ENCODE data around the gene PTBP3. TPM values are rescaled to one million over a fixed set of nuclear protein-coding genes. Genes with fewer than 3 reads are reported as not detected.
A peak's percentile ranks its signal among the peaks of the same experiment; 100 is the strongest.

PTBP3 gene
- total and polyA plus RNA-seq, 2 experiments from 2014 or later: 14.7 to 26.5 TPM

DNA sequence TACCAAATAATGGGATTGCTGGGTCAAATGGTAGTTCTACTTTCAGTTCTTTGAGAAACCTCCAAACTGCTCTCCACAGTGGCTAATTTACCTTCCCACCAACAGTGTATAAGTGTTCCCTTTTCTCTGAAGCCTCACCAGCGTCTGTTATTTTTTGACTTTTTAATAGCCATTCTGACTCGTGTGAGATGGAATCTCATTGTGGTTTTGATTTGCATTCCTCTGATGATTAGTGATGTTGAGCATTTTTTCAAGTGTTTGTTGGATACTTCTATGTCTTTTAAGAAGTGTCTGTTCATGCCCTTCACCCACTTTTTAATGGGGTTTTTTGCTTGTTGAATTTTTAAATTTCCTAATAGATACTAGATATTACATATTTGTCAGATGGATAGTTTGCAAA lies 129.9 kb downstream of the PTBP3 start:
- DNase-seq: peak; percentile 66
- TF ChIP-seq EZH2 (IDR thresholded peaks at IDR 0.05; ENCODE audit: insufficient read depth, poor library complexity, severe bottlenecking): no peak
- no peak for TF ChIP-seq EZH2phosphoT487 (IDR thresholded peaks at IDR 0.05; ENCODE audit: insufficient read depth, low read depth)
- Histone ChIP-seq H4K20me1 (ENCODE audit: insufficient read depth) (no peaks in the 10 kb centered on the region), H3K36me3 (ENCODE audit: low read depth) (peaks cover 22% of the 10 kb centered on the region), H3K27me3 (replicated peaks; ENCODE audit: insufficient read depth) (no peaks in the 10 kb centered on the region), H3K9me2 (ENCODE audit: insufficient read depth) (0 out of 2 replicates have a peak, but pooled peaks cover 4% of the 10 kb centered on the region), H3K4me1 (ENCODE audit: insufficient read depth) (peaks cover 13% of the 10 kb centered on the region), H3K9me3 (ENCODE audit: low read depth) (no peaks in the 10 kb centered on the region), H3K4me3 (no peak overlapping the region), H3K27ac (peak overlapping the region; percentile 9; the same call in 1 of the 2 replicates), H3K79me2 (ENCODE audit: insufficient read depth) (no peaks in the 10 kb centered on the region), H3K9ac (no peak overlapping the region), H3K4me2 (ENCODE audit: unreplicated experiment) (peak overlapping the region; percentile 64), H2AFZ (no peak overlapping the region), H3F3A (ENCODE audit: insufficient read depth) (peaks cover 11% of the 10 kb centered on the region)
- 0 to 2% methylated on average over 2 of the region's 2 CpGs for WGBS, 2 experiments (ENCODE audit: low coverage in 1 of 2, low lambda C conversion rate in 2 of 2, missing lambda C conversion rate in 2 of 2)
- in situ Hi-C loops (cut with MboI): no loop called here

DNA sequence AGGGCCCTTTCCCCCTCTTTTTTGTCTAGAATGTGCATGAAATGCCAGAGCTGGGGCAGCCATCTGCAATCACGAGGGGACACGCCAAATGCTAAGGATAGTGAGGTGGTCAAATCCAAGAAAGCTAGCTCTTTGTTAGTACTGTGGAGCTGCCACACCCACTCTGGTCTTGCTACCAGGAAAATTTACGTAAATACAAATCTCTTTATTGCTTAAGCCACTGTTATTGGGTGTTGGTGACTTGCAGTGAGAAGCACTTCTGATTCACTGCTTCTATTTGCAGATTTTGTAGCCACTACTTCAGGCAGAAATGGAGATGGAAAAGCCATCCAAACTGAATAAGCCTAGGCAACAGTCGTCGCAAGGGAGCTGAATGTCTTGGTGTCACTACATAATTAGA lies 132.7 kb downstream of the PTBP3 start:
- Histone ChIP-seq H3K4me3 (no peak overlapping the region), H3K36me3 (ENCODE audit: low read depth) (no peaks in the 10 kb centered on the region), H3K9ac (no peak overlapping the region), H4K20me1 (ENCODE audit: insufficient read depth) (no peaks in the 10 kb centered on the region), H3K27ac (no peak overlapping the region), H3K4me2 (ENCODE audit: unreplicated experiment) (no peak overlapping the region), H3K79me2 (ENCODE audit: insufficient read depth) (no peaks in the 10 kb centered on the region), H3K27me3 (replicated peaks; ENCODE audit: insufficient read depth) (no peaks in the 10 kb centered on the region), H2AFZ (no peak overlapping the region), H3K4me1 (ENCODE audit: insufficient read depth) (peaks cover 13% of the 10 kb centered on the region), H3K9me2 (ENCODE audit: insufficient read depth) (0 out of 2 replicates have a peak, but pooled peaks cover 4% of the 10 kb centered on the region), H3K9me3 (ENCODE audit: low read depth) (no peaks in the 10 kb centered on the region), H3F3A (ENCODE audit: insufficient read depth) (peaks cover 11% of the 10 kb centered on the region)
- DNase-seq: peak; percentile 17
- in situ Hi-C loops (cut with MboI): no loop called here
- TF ChIP-seq EZH2phosphoT487 (IDR thresholded peaks at IDR 0.05; ENCODE audit: insufficient read depth, low read depth): no peak
- TF ChIP-seq EZH2 (IDR thresholded peaks at IDR 0.05; ENCODE audit: insufficient read depth, poor library complexity, severe bottlenecking): no peak
- 83 to 86% methylated on average over 5 of the region's 5 CpGs for WGBS, 2 experiments (ENCODE audit: low coverage in 1 of 2, low lambda C conversion rate in 2 of 2, missing lambda C conversion rate in 2 of 2)

DNA sequence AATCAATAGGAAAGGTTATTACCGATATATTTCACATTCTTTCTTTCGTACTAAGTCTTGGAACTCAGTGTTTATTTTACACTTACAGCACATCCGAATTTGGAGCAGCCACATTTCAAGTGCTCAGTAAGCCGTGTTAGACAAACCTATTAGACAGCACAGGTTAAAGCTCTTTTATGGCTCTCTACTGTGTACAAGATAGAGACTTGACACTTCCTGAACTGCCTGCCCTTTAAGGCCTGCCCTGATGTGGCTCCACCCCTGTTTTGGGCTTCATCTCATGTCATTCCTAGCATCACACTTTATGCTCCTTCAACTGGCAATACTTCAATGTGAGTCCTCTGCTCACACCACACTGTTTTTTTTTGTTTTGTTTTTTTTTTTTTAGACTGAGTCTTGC lies 134.8 kb downstream of the PTBP3 start:
- Histone ChIP-seq H2AFZ (no peak overlapping the region), H3K9me3 (ENCODE audit: low read depth) (no peaks in the 10 kb centered on the region), H3K27ac (no peak overlapping the region), H3K36me3 (ENCODE audit: low read depth) (no peaks in the 10 kb centered on the region), H3F3A (ENCODE audit: insufficient read depth) (peaks cover under 1% of the 10 kb centered on the region; the same call in 1 of the 2 replicates), H3K9me2 (ENCODE audit: insufficient read depth) (0 out of 2 replicates have a peak, but pooled peaks cover 4% of the 10 kb centered on the region), H3K4me1 (ENCODE audit: insufficient read depth) (peaks cover 7% of the 10 kb centered on the region), H3K27me3 (replicated peaks; ENCODE audit: insufficient read depth) (no peaks in the 10 kb centered on the region), H3K4me2 (ENCODE audit: unreplicated experiment) (no peak overlapping the region), H3K4me3 (no peak overlapping the region), H3K79me2 (ENCODE audit: insufficient read depth) (no peaks in the 10 kb centered on the region), H3K9ac (no peak overlapping the region), H4K20me1 (ENCODE audit: insufficient read depth) (no peaks in the 10 kb centered on the region)
- no peak for DNase-seq
- 65% methylated on average over 4 of the region's 4 CpGs for WGBS, 2 experiments (ENCODE audit: low coverage in 1 of 2, low lambda C conversion rate in 2 of 2, missing lambda C conversion rate in 2 of 2)
- no peak for TF ChIP-seq EZH2phosphoT487 (IDR thresholded peaks at IDR 0.05; ENCODE audit: insufficient read depth, low read depth)
- no peak for TF ChIP-seq EZH2 (IDR thresholded peaks at IDR 0.05; ENCODE audit: insufficient read depth, poor library complexity, severe bottlenecking)
- in situ Hi-C loops (cut with MboI): no loop called here

DNA sequence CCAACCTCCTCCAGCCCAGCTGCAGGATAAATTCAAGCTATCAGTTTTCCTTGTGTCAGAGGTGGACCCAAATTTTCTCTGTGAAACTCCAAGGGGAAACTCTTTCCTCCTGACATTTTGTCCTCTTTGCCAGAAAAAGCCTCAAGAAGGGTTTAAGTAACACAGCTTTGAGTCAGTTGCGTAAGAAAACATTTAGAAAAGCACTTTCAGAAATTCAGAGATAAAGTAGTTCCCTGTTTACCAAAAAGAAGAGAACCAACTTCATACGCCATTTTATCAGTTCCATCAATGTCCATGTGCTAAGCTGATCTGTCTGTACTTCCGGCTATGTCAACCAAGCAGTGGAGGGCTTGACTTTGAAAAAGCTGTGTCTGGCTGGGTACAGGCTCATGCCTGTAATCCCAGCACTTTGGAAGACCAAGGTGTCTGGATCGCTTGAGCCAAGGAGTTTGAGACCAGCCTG lies 138.4 kb downstream of the PTBP3 start:
- Histone ChIP-seq H3F3A (ENCODE audit: insufficient read depth) (no peaks in the 10 kb centered on the region), H3K27ac (no peak overlapping the region), H3K79me2 (ENCODE audit: insufficient read depth) (no peaks in the 10 kb centered on the region), H3K9ac (no peak overlapping the region), H3K4me1 (ENCODE audit: insufficient read depth) (no peaks in the 10 kb centered on the region; the same call in 1 of the 2 replicates), H4K20me1 (ENCODE audit: insufficient read depth) (no peaks in the 10 kb centered on the region), H3K4me2 (ENCODE audit: unreplicated experiment) (no peak overlapping the region), H3K27me3 (replicated peaks; ENCODE audit: insufficient read depth) (no peaks in the 10 kb centered on the region), H3K9me3 (ENCODE audit: low read depth) (no peaks in the 10 kb centered on the region), H3K9me2 (ENCODE audit: insufficient read depth) (no peaks in the 10 kb centered on the region), H2AFZ (no peak overlapping the region), H3K4me3 (no peak overlapping the region), H3K36me3 (ENCODE audit: low read depth) (no peaks in the 10 kb centered on the region)
- WGBS, 2 experiments (ENCODE audit: low coverage in 1 of 2, low lambda C conversion rate in 2 of 2, missing lambda C conversion rate in 2 of 2): 99% methylated on average over 4 of the region's 4 CpGs
- TF ChIP-seq EZH2 (IDR thresholded peaks at IDR 0.05; ENCODE audit: insufficient read depth, poor library complexity, severe bottlenecking) (no peak), EZH2phosphoT487 (IDR thresholded peaks at IDR 0.05; ENCODE audit: insufficient read depth, low read depth) (no peak)
- in situ Hi-C loops (cut with MboI): no loop called here
- peak; percentile 4 for DNase-seq
